HEK293T (cell line): Measurements from ENCODE around the gene CEND1.

Experiments
- ARNT ChIP-seq: fragments of 450-650 bp; IDR thresholded peaks from 2 replicates; pipeline ENCODE4 v1.6.1; 2017; ENCODE audit warnings: mild to moderate bottlenecking
- BHLHE40 ChIP-seq: fragments of 450-650 bp; IDR thresholded peaks from 2 replicates; pipeline ENCODE4 v1.6.1; 2016; ENCODE audit warnings: mild to moderate bottlenecking, moderate library complexity, borderline replicate concordance
- ELF4 ChIP-seq: fragments of 450-650 bp; IDR thresholded peaks from 2 replicates; pipeline ENCODE4 v1.6.1; 2017; ENCODE audit warnings: antibody characterized with exemption
- SP1 ChIP-seq: fragments of 450-650 bp; IDR thresholded peaks from 2 replicates; pipeline ENCODE4 v1.6.1; 2017
- SUZ12 ChIP-seq: fragments of 450-650 bp; IDR thresholded peaks from 2 replicates; pipeline ENCODE4 v1.6.1; 2016; ENCODE audit warnings: mild to moderate bottlenecking

DNA sequence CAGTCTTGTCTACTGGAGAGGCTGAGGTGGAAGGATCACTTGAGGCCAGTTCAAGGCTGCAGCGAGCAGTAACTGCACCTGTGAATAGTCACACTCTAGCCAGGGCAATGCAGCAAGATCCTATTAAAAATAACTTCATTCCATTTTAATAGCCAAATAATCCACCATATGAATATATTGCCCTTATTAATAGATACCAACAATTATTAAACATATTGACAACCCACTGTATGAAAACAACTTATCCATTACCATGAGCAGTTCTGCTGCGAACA is 23.0 kb downstream of the CEND1 start:
- TF ChIP-seq ELF4, result no peak
- TF ChIP-seq SP1, result no peak
- no peak for TF ChIP-seq BHLHE40
- no peak for TF ChIP-seq SUZ12
- no peak for TF ChIP-seq ARNT
